DMS79 (cell line): ENCODE measurements around the gene RNF224.

Experiments
- DNase-seq: peaks from one replicate; lab custom pipeline; 2025; lab: John Stamatoyannopoulos, UW

The RNF224 gene

DNA sequence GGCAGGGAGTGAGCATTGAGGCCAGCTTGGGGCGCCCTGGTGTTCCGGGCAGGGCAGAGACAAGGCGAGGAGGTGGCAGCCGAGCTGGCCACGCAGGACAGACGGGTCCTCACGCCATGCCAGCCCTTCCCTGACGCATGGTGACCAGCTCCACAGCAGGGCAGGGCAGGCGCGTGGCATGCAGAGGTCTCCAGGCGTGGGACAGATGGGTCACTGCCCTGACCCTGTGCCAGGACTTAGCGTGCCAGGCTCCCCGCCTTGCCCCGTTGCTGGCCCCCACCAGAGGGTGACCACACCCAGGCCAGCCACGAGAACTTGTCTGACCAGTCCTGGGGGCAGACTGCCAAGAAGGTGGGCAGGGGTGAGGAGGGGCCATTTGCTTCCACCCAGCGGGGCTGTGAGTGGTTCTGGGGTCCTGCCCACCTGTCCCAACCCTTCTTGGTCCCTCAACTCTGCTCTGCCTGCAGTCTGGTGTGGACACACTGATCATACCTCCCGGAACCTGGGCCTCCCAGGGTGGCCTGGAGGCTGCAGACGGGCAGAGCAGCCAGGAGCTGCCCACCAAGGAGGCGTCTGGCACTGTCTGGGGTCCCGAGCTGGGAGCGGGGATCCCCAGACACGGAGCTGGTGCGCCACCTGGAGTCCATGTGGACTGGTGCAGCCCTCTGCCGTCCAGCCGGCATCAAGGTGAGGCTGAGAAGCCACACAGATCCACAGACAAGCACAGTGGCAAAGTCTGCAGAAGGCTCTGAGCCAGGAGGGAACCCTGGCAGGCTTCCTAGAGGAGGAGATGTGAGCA is at the start of gene RNF224:
Gene RNF224 (plus strand): TSS at position 449 of the 799 bp plus-strand sequence. CDS start 834 bp downstream, outside the sequence.
- DNase-seq, result peak; percentile 42

DNA sequence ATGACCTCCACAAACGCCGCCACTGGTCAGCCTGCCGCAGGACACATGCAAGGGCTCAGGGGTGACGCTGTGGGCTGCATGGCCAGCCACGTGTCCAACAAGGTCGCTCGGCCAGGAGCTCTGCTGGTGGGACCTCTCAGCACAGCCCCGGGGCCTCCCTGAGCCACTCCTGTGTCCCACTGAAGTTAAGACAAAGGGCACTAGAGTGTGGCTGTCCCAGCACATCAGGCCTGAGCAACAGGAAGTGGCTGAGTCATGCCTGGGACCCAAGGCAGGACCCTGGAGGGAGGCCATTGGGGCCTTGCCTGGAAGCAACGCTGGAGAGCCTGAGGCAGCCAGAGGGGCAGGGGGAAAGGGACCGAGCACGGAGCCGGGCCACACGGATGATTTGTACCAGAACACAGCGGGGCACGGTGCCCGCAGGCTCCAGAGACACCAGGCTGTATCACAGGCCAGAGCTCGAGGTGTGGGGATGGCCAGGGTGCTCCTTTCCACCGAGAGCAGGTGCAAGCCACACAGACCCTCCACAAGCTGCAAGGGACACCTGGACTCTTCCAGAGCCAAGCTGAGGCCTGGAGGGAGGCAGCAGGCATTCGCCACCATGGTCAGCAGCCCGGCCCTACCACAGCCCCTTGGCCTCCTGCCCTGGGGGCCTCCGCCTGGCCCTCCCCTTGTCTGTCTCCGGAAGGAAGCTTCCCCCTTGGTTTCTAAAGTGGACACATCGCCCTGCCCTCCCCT is 48.9 kb upstream of the RNF224 start:
- DNase-seq, result no peak

DNA sequence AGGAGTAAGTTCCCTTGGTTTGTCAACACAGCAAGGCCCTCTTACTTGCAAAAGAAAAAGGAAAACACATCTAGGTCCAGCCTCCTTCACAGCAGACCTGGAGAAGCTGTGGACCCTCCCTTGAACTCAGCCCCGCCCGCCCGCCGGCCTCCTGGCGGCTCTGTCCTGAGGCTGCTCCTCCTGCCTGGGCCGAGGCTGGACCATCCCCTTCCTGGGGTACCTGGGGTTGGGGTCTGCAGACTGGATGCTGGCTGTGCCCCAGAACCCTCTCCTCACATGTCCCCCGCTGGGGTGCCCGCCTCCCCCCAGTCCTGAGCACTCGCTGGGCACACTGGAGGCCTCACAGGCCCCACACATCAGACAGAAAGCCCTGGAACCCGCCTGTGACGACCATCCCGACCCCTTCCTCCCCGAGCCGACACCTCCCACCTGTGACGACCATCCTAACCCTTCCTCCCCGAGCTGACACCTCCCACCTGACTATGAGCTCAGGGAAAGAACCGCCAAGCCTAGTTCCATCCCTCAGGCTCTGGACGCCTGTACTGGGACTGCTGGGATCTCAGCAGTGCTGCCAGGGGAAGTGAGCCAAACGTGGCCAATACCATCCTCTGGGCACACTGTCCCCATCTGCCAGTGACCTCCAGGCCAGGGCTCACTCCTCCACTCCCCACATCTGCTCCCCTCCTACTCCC is 48.2 kb upstream of the RNF224 start:
- no peak for DNase-seq

DNA sequence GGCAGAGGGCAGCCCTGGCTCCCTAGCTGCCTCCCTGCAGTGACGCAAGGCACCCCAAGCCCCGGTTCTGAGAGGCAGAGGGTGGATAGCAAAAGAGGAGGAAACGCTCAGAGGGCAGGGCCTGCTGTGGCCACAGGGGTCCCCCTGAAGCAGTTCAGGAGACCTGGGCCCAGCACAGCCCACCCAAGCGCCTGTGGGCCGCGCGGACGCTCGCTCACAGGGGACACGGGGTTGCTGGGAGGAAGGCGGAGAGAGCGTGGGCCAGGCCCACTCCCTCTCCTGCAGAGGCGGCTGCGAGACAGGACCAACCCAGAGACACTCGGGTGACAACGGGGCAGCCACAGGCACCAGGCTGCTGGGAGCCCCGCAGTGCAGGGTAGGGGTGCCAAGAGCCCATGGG is 47.5 kb upstream of the RNF224 start:
- no peak for DNase-seq

DNA sequence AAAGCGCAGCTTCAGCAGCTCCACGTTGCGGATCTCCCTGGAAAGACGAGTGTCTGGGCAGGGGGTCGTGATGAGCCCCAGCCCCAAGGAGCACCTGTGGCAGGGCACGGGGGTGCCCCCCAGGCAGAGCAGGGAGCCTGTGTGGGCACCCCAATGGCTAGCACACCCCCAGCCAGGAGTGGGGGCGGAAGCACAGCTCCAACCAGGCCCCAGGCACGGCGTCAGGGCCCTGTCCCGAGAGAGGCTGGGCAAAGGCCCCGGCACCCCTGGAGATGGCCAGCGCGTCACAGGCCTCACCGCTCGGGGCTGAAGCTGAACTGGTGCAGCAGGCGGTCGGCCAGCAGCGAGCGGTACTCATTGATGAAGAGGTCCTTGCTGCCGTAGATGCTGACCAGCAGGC is 46.8 kb upstream of the RNF224 start:
- no peak for DNase-seq

DNA sequence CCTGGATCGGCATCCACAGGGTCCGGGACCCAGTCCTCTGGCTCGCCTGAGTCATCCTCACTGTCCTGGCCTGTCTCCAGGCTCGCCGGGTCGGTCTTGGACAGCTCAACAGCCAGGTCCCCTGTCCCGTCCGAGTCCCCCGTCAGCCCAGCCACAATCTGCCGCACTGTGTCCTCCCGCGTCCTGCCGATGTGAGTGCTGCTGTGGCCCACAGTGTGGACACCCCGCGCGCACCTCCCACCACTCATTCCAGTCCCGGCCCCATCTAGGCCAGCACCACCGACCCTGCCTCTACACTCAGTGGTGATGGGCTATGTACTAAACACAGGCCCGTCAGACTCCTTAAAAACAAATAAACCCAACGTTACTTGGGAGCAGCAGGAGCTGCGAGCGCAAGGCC is 45.6 kb upstream of the RNF224 start:
- no peak for DNase-seq

DNA sequence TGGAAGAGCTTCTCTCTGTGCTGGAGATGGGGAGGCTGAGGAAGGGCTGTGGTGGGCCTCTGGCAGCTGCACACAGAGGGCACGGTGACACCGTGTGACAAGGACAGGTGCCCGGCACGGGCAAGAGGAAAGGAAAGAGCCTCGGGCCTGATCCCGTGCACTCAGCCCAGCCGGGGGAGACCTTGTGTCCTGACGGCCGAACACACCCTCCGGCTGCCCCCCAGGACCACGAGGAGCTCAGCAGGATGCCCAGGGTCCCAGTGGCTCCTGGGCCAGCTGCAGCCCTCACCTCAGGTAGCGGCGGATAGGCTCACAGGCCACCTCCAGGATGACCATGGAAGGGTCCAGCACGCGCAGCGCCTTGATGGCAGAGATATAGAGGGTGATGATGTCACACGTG is 44.5 kb upstream of the RNF224 start:
- DNase-seq, result no peak

DNA sequence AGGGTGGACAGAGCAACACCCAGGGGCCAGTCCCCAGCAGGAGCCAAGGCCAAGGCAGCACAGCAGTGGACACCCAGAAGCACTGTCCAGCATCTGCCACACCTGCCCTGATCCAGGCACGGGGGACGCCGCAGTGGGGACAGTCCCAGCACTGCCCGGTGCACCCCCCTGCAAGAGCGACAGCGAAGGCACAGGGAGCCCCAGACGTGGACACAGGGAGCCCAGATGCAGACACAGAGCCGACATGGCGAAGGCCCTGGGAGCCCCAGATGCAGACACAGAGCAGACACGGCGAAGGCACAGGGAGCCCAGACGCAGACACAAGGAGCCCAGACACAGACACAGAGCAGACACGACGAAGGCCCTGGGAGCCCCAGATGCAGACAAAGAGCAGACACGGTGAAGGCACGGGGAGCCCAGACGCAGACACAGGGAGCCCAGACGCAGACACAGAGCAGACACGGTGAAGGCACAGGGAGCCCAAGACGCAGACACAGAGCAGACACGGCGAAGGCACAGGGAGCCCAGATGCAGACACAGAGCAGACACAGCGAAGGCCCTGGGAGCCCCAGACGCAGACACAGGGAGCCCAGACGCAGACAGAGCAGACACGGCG is 43.2 kb upstream of the RNF224 start:
- DNase-seq, result no peak

DNA sequence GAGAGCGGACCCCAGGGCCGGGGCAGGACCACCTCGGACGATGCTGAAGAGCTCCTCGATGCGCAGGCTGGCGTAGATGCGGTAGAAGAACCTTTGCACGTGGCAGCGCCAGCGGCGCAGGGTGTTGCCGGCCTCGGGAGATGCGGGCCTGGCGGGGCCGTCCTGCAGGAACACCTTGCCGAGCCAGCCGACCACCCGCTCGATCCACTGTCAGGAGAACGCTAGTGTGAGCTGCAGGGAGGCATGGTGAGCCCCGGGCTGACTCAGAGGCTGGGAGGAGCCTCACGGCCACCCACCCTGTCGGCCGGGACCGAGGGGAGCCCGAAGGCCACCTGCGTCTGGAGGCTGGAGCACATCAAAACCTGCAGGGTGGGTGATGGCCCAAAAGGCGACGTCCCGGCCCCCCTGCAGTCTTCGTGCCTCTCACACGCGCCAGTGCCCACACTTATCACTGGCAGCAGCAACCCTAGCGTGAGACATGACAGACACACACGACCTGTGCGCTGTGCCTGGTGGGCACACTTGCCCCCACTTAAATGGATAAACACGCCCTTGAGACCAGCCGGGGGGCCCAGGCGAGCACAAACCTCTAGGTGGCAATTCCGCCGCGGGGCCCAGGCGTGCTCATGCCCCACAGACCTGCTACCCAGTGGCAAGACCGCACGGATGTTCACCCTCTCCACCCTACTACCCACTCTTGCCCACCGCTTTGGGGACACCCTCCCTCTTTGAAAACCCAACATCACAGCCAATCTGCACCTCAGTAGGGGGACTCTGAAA is 42.2 kb upstream of the RNF224 start:
- no peak for DNase-seq

DNA sequence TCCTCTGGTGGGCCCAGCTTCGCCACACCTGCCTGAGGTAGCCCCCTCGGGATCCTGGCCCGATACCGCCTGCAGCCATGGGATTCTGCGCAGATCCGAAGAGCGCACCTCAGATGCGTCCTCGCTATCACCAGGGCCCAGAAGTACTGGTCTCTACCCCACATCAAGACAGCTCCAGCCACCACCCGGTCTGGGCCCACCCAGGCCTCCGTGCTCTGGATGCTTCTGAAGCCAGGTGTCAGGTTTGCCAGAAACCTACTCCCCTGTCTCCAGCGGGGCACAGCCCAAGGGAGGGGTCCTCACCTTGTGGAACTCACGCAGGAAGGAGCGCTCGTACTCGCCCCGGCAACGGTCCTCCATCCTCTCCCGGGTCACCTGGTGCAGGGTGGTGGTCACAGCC is 41.4 kb upstream of the RNF224 start:
- no peak for DNase-seq

DNA sequence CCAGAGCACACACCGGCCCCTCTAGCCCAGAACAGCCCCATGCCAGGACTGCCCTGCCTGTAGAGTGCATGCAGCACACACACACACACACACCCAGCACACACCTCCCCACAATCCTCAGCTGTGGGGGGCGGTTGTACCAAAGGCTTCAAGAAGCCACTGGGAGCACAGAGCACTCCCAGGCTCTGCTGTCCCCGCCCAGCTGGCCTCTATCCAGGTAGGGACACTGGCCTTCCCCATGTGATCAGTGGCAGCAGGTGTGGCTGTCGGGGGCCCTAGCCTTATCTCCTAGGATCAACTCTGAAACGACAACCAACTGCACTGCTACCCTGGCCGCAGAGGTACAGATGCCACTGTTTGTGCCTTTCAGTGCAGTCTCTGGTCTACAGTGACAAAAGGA is 40.9 kb upstream of the RNF224 start:
- no peak for DNase-seq

DNA sequence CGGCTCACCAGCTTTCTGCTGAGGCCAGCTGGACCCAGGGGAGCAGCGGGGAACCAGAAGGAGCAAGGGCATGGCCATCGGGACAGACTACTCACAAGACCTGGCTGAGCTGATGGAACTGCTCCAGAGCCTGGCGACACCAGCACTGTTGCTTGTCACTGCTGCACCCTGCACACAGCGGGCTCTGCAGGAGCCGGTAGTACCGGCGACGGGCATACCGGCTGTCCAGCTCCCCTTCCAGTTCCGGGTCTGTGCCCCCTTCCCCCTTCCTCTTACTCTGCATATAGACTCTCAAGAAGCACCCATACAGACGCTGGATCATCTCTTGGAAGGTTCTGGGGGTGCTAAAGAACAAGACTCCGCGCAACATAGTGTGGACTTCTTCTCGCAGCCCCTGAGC is 39.9 kb upstream of the RNF224 start:
- no peak for DNase-seq

DNA sequence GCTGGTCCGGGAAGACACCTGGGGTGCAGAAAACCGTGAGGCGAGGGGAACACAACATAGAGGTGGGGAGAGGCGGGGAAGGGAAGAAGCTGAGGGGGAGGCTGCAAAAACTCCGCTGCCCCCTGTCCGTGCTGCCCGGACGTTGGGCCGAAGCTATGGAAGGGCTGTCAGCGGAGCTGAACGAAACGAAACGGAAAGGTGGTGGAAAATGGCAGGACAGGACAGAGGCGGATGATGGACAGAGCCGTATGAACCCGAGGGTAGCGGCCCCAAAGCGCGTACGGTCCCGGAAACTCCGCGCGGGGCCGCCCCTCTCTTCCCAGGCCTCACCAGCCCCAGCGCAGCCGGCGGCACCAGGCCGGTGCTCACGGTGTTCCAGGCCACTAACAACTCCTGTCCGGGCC is 39.2 kb upstream of the RNF224 start:
- DNase-seq, result no peak

DNA sequence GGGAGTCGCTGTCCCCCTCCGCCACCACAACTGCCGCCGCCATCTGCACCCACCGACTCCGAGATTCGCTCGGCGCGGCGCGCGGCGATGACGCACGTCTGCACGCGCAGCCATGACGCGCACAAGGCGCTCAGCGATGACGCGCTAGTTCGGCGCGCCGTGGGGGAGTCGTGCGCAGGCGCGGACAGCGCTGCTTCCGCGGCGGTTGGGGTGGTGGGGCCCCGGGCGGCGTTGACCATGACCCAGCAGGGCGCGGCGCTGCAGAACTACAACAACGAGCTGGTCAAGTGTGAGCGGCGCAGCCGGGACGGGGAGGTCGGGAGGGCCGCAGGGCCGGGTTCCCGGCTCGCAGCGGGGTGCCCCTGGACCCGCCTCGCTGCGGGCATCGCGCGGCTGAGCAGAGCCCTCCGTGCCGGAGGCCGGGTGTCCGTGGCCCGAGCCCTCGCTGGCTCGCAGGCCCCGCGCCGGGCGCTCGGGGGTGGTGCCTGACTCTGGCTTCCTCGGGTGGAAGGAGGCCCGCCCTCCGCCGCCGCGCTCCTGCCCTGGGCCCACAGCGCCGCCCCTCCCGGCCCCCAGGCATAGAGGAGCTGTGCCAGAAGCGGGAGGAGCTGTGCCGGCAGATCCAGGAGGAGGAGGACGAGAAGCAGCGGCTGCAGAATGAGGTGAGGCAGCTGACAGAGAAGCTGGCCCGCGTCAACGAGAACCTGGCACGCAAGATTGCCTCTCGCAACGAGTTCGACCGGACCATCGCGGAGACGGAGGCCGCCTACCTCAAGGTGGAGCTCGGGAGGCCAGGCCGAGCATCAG is 38.6 kb upstream of the RNF224 start, which contains the start of the genes ANAPC2 and SSNA1:
Gene ANAPC2 (minus strand): TSS at position 71 of the 807 bp plus-strand sequence. CDS start 28 bp downstream, at position 43.
Gene SSNA1 (plus strand): TSS at position 187 of the 807 bp plus-strand sequence. CDS start 51 bp downstream, at position 238.
- DNase-seq, result peak; percentile 74

DNA sequence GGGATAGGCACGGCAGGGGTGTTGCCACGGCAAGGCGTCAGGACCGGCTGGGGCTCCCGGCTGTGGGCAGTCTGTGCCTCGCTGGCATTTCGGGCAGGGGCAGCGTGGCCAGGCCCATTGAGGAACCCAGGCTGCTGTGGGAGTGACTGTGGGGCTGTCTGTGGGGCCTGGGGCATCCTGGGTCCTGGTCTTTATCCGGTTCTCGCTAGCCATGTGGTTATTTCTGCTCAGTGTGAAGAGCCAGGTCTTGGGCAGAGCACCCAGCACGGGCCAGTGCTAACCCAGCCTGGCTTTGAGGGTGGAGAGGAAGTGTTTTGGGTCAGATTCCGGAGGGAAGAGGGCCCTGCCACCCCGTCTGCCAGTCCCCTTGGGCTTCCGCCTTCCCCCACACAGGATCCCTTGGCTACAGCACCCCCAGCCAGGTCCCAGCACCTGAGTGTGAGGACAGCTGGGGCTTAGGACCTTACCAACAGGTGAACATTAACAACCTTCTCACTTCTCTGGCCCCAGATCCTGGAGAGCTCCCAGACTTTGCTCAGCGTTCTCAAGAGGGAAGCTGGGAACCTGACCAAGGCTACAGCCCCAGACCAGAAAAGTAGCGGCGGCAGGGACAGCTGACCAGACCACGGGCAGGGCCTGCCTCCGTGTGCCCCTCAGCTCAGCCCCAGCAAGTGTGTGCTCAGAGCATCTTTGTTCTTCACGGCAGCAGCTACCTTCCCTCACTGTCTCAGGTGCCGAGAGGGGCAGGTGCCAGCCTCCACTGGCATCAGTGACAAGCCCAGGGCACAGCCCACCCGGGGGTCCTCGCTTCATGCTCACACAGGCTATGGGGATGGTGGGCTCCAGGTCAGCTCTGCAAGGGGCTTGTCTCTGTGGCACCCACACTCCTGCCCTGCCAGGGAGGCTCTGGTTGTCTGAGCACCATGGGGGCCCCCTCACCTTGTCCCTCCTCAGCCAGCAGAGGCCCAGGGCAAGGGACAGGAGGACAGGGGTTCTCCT is 37.7 kb upstream of the RNF224 start:
- DNase-seq, result no peak

DNA sequence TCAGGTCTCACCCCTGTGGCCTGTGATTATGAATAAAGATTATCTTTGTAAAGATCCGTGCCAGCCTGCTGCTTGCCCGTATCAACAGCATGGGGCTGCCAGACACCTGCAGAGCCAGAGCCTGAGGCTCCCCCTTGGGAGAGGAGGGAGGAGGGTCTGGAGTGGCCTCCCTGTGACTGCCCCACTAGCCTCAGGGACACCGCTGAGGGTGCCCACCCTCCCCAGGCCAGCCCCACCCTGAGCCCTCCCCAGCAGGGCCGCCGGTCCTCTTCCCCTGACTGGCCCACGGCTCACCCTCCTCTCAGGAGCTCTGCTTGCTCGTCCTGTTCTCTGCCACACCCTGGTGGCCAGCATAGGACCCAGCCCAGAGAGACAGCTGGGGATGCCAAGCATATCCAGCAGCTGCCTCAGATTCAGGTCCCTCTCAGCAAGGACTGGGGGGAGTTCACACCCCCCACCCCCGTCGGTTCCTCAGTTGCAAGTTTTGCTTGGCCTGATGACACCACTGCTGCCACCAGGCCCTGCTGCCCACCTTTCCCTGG is 36.9 kb upstream of the RNF224 start:
- DNase-seq, result no peak

DNA sequence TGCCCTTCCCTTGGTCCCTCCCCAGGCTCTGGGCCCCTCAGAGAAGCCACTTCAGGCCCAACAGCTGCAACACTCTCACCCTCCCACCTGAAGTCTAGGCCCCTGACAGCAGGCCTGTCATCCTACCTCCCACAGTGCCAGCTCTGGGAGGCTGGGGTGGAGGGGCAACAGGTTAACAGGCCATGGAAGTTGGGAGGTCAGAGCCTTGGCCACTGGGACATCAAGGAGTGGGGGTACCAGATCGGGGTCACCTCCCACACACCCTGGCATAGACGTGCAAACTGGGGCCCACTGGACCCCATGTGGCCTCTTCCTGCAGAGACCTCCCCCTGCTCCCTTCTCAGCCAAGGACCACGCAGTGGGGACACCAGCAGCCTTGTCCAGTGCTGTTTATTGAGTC is 36.1 kb upstream of the RNF224 start:
- no peak for DNase-seq

DNA sequence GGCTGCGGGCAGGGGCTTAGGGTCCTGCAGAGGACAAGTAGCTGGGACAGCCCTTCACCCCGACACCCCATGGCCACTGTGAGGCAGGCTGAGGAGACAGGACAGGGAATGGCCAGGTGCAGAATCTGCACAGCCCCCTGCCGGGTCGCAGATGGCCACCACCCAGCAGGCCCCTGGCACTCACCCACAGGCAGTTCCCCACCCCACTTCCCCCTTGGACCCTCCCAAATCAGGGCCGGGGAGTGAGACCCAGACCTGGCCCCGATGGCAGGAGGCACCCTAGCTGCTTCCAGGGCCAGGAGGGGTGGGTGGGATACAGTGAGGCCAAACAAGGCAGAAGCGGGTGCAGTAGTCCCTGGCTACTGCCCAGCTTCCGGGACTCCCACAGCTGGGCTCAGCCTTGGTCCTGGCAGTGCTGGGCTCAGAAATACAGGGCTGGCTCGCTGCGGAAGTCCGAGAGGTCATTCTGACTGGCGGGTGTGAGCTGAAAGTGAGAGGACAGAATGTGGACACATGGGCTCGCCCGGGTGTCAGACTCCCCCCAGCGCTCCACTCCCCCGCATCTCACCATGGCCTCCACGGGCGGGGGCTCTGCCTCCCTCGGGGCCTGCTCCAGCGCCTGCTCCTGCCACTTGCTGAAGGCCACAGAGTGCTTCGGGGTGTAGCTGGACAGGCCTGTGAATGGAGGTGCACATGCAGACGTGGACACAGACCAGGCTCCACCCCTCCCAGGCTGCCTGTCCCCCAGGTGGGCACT is 35.4 kb upstream of the RNF224 start:
- DNase-seq, result no peak
